ENCODE data around the gene FXYD6.

DNA sequence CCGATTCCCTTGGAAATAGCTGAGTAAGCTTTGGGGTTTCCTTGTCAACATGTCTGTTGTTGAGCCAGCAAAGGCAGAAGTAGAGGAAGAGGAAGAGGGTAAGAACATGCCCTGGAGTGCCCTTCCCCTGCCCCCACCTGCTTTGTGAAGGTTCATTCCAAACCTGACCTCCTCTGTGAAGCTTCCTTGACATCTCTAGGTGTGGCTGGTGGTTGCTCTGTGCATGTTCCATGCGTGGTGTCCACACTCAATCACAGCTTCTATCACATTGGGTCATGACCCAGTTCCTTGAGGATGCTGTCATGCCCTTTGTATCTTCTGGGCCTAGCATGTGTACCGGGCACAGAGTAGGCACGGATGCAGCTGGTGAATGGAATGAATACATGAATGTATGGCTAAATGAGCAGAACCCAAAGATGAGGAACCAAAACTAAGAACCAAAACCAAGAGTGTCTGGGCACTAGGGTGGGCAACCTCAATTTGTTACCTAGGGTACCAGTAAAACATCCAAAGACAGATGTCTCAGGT lies 23.7 kb upstream of the FXYD6 start:
- TF ChIP-seq, protein P1, sequence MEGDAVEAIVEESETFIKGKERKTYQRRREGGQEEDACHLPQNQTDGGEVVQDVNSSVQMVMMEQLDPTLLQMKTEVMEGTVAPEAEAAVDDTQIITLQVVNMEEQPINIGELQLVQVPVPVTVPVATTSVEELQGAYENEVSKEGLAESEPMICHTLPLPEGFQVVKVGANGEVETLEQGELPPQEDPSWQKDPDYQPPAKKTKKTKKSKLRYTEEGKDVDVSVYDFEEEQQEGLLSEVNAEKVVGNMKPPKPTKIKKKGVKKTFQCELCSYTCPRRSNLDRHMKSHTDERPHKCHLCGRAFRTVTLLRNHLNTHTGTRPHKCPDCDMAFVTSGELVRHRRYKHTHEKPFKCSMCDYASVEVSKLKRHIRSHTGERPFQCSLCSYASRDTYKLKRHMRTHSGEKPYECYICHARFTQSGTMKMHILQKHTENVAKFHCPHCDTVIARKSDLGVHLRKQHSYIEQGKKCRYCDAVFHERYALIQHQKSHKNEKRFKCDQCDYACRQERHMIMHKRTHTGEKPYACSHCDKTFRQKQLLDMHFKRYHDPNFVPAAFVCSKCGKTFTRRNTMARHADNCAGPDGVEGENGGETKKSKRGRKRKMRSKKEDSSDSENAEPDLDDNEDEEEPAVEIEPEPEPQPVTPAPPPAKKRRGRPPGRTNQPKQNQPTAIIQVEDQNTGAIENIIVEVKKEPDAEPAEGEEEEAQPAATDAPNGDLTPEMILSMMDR (IDR thresholded peaks at IDR 0.05): no peak
- TF ChIP-seq POLR2A (IDR thresholded peaks at IDR 0.05): no peak

Measured in testis (tissue), 2 donors.